Fibroblast of gingiva (primary cell): ENCODE data around the gene RGSL1.

Source experiments
- DNase-seq: peaks from one replicate; pipeline ENCODE4 v3.0.0-alpha.2; 2011; ENCODE audit warnings: low read depth

RGSL1 gene

DNA sequence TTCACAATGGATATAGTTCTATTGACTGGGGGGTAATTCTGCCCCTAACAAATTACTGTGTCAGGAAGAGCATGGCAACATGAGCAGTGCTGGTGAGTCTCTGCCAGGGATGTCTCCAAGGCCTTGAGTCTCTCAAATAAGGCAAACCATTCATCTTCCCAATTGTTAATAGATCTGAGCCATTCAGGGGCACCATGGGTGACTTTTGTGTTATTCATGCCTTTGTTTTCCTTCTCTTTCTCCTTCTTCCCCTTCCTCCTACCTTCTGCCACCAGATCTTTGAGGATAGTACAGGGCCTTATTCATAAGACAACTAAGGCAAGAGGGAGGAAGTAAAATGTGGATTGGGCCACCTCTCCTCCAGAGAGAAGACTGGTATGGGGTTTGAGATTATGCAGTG is at the start of gene RGSL1:
Gene RGSL1, plus strand, starts transcription at position 60 of the 400 bp plus-strand sequence. Its CDS starts 20 bp downstream, at position 80.
- no peak for DNase-seq

GRCh38 chr1:182400567-182400966 is 49.4 kb upstream of the RGSL1 start, which contains the start of gene TEDDM1:
Gene TEDDM1 (minus strand): TSS chr1:182400667. CDS start chr1:182400485, 182 bp downstream.
- no peak for DNase-seq

DNA sequence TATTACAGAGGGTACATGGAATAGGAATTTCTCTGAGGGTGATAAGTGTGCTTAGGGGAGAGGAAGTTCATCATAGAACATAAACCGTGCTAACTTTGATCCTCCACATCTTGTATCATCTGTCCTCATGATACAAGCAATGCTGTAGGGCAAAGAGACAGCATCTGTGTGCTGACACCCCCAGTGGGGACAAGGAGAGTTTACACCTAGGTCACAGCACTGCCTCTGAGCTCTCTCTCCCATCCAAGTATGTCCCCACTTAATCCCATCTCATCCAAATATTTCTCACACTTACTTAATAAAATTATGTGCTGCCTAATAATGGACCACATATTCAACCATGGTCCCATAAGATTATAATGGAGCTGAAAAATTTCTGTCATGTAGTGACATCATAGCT is 45.2 kb upstream of the RGSL1 start:
- DNase-seq: no peak

DNA sequence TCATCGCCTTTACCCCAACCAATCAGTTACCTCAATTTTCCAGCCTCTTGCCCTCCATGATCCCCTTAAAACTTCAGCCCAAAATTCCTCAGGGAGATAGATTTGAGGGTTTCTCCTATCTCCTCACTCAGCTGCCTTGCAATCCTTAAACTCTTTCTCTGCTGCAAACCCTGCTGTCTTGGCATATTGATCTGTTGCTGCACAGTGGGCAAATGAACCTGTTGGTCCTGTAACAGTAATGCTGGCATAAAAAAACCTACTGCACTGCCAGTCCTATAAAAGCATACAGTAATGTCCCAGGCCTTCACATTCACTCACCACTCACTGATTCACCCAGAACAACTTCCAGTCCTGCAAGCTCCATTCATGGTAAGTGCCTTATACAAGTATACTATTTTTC is 44.4 kb upstream of the RGSL1 start:
- no peak for DNase-seq

GRCh38 chr1:182406012-182406411 is 43.9 kb upstream of the RGSL1 start:
- DNase-seq: no peak

- DNase-seq: no peak
These were observed 42.2 kb upstream of the RGSL1 start for GRCh38 chr1:182407724-182408123.

GRCh38 chr1:182408435-182409075 is 41.4 kb upstream of the RGSL1 start:
- no peak for DNase-seq

DNA sequence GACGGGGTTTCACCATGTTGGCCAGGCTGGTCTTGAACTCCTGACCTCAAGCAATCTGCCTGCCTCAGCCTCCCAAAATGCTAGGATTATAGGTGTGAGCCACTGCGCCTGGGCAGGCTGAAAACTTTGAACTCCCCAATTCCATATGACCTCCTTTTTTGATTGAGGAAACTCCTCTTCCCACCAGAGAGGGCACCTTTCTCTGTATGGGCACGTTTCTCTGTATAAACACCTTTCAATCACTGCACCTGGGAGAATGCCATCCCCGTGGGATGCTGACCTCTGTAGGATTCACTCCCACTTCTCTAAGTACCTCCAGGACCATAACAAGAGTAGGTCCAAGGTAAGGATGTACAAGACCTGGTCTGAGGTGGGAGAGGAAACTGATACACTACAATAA is 39.8 kb upstream of the RGSL1 start:
- no peak for DNase-seq

DNA sequence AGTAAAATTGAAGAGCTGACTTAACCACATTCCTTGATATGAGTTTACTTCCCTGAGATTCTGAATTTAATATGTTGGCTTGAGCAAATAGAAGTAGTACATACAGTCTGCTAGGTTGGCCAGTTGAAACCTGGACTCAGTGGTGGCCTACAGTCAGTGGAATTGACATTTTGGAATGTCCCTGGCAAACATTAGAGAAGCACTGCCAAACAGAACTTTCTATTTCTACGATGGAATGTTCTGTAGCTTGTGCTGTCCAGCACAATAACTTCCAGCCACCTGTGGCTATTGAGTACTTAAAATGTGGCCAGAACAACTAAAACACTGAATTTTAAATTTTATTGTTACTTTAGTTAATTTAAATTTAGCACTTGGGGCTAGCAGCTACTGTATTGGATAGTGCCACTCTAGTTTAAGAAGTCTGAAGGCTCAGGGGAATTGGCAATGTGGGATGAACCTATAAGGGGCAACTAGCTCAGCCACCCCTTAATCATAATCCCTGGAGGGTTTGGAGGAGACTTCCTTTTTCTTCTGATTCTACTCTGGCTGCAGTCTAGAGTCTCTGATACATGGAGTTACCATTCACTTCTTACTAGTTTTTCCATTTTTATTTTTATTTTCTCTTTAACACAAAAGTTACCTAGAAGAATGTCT is 39.2 kb upstream of the RGSL1 start:
- DNase-seq: peak; percentile 34

DNA sequence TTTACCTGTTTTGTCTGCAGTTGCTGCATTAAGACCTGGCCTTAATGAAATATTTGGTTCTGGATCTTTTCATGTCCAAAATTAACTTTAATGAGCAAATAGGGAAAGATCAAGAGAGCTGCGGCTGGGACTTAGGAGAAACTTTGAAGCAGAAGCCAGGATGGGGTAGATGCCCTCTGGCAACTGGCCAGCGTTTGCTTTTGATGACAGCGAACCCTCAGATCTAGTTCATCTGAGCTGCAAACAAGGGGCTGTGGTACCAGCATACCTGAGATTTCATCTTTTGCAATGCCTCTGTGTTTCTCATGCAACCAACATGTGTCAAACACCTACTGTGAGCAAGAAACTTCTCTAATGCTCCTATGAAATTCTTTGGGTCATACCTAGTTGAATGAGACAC is 36.5 kb upstream of the RGSL1 start:
- DNase-seq: no peak

DNA sequence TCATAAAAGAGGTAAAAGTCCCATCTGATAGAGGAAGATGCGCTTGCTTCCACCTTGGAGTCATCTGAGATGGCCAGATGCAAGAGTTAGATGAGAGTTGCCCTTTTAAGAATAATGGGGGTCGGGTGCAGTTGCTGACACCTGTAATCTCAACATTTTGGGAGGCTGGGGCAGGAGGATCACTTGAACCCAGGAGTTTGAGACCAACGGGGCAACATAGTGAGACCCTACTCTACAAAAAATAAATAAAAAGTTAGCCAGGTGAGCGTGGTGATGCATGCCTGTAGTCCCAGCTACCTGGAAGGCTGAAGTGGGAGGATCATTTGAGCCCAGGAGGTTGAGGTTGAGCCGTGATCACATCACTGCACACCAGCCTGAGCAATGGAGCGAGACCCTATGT is 36.0 kb upstream of the RGSL1 start:
- DNase-seq: no peak

GRCh38 chr1:182415789-182416188 is 34.2 kb upstream of the RGSL1 start:
- no peak for DNase-seq

- DNase-seq: no peak
These were observed 23.2 kb upstream of the RGSL1 start for GRCh38 chr1:182426442-182427430.

GRCh38 chr1:182428043-182428442 is 21.9 kb upstream of the RGSL1 start:
- DNase-seq: no peak

DNA sequence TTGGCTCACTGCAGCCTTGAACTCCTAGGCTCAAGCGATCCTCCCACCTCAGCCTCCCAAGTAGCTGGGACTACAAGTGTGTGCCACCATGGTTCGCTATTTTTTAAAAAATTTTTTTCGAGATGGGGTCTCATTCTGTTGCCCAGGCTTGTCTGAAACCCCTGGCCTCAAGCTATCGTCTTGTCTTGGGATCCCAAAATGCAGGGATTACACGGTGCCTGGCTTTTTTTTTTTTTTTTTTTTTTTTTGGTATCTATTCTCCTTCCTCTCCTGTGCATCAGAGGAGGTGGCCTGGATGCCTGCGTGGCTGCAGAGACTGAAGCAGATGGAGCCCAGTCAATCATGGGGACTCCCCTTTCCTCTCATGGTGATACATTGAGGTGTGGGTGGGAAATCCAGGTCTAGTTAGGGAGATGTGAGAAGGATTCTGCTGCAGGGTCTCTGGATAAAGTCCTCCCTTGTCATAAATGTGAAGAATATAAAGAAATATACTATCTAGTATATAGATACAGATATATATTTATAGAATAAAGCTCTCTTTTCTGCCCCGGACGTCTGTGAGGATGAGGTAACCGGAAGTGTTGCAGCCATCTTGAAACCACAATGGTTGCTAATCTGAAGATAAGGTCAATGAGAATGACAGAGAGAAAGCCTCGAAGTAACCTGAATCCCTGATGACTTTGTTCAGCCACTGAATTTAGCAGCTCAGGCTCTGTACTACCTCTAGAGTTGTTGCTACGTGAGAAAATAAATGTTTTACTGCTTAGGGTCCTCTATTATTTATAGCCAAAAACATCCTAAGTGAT is 19.5 kb upstream of the RGSL1 start:
- no peak for DNase-seq

- no peak for DNase-seq
These were observed 18.7 kb upstream of the RGSL1 start for GRCh38 chr1:182431278-182431677.

- no peak for DNase-seq
These were observed 16.4 kb upstream of the RGSL1 start for GRCh38 chr1:182433580-182433979.

DNA sequence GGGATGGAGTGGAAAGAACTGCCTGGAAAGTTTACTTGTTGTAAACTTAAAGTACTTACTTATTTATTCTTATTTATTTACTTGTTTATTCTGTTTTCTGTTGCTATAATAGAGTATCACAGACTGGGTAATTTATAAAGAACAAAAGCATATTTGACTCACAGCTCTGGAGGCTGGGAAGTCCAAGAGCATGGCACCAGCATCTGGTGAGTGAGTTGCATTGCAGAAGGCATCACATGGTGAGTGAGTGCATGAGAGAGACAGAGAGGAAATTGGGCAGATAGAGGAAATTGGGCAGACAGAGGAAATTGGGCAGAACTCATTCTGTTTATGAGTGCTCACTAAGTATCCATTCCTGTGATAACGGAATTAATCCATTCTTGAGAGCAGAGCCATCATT is 11.6 kb upstream of the RGSL1 start:
- DNase-seq: no peak

- no peak for DNase-seq
These were observed 8.2 kb upstream of the RGSL1 start for GRCh38 chr1:182441719-182442118.

GRCh38 chr1:182442333-182442732 is 7.6 kb upstream of the RGSL1 start:
- no peak for DNase-seq

- no peak for DNase-seq
These were observed 5.4 kb upstream of the RGSL1 start for GRCh38 chr1:182444497-182444896.
